ENCODE results near the gene SFT2D2.
A peak's percentile ranks its signal among the peaks of the same experiment; 100 is the strongest.
"Not testable (repeated sequence)": the region's sequence is repeated elsewhere in the genome, so short reads cannot be mapped to it uniquely, and the experiment has no call there.

SFT2D2 gene

GRCh38 chr1:168199056-168199455, 26.7 kb upstream of the SFT2D2 start:
- H3K36me3 ChIP-seq (ENCODE audit: low read depth): peaks cover 71% of the 10 kb centered on the region
- TF ChIP-seq, protein P1, sequence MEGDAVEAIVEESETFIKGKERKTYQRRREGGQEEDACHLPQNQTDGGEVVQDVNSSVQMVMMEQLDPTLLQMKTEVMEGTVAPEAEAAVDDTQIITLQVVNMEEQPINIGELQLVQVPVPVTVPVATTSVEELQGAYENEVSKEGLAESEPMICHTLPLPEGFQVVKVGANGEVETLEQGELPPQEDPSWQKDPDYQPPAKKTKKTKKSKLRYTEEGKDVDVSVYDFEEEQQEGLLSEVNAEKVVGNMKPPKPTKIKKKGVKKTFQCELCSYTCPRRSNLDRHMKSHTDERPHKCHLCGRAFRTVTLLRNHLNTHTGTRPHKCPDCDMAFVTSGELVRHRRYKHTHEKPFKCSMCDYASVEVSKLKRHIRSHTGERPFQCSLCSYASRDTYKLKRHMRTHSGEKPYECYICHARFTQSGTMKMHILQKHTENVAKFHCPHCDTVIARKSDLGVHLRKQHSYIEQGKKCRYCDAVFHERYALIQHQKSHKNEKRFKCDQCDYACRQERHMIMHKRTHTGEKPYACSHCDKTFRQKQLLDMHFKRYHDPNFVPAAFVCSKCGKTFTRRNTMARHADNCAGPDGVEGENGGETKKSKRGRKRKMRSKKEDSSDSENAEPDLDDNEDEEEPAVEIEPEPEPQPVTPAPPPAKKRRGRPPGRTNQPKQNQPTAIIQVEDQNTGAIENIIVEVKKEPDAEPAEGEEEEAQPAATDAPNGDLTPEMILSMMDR (IDR thresholded peaks at IDR 0.05; ENCODE audit: poor library complexity, severe bottlenecking): no peak
- ATAC-seq (ENCODE audit: low read depth): no peak

GRCh38 chr1:168202941-168203654, 22.7 kb upstream of the SFT2D2 start:
- Histone ChIP-seq H3K27ac (ENCODE audit: poor library complexity, severe bottlenecking) (no peak overlapping the region), H3K4me3 (ENCODE audit: severe bottlenecking) (no peak overlapping the region), H3K36me3 (ENCODE audit: low read depth) (peaks cover 44% of the 10 kb centered on the region), H3K4me1 (ENCODE audit: insufficient read depth, poor library complexity, severe bottlenecking) (no peaks in the 10 kb centered on the region), H3K27me3 (ENCODE audit: insufficient read depth, poor library complexity, severe bottlenecking) (no peaks in the 10 kb centered on the region), H3K9me3 (ENCODE audit: severe bottlenecking) (no peaks in the 10 kb centered on the region)
- peak; percentile 29; the same call in 1 of the 3 replicates for ATAC-seq (ENCODE audit: low read depth)
- TF ChIP-seq, protein P1 (IDR thresholded peaks at IDR 0.05; ENCODE audit: poor library complexity, severe bottlenecking): no peak
- DNase-seq (ENCODE audit: low spot score): no peak

More at GRCh38 chr1:168199056-168199455, 26.7 kb upstream of the SFT2D2 start:
- DNase-seq (ENCODE audit: low spot score): no peak
- Histone ChIP-seq H3K4me3 (ENCODE audit: severe bottlenecking) (no peak overlapping the region), H3K4me1 (ENCODE audit: insufficient read depth, poor library complexity, severe bottlenecking) (no peaks in the 10 kb centered on the region), H3K27me3 (ENCODE audit: insufficient read depth, poor library complexity, severe bottlenecking) (no peaks in the 10 kb centered on the region), H3K27ac (ENCODE audit: poor library complexity, severe bottlenecking) (no peak overlapping the region), H3K9me3 (ENCODE audit: severe bottlenecking) (no peaks in the 10 kb centered on the region)

GRCh38 chr1:168206111-168206510, 19.7 kb upstream of the SFT2D2 start:
- TF ChIP-seq, protein P1 (IDR thresholded peaks at IDR 0.05; ENCODE audit: poor library complexity, severe bottlenecking): no peak
- no peaks in the 10 kb centered on the region for H3K9me3 ChIP-seq (ENCODE audit: severe bottlenecking)
- peaks cover 14% of the 10 kb centered on the region for H3K36me3 ChIP-seq (ENCODE audit: low read depth)
- DNase-seq (ENCODE audit: low spot score): no peak
- ATAC-seq (ENCODE audit: low read depth): no peak
- H3K4me3 ChIP-seq (ENCODE audit: severe bottlenecking): no peak overlapping the region
- no peak overlapping the region for H3K27ac ChIP-seq (ENCODE audit: poor library complexity, severe bottlenecking)
- no peaks in the 10 kb centered on the region for H3K4me1 ChIP-seq (ENCODE audit: insufficient read depth, poor library complexity, severe bottlenecking)
- no peaks in the 10 kb centered on the region for H3K27me3 ChIP-seq (ENCODE audit: insufficient read depth, poor library complexity, severe bottlenecking)

DNA sequence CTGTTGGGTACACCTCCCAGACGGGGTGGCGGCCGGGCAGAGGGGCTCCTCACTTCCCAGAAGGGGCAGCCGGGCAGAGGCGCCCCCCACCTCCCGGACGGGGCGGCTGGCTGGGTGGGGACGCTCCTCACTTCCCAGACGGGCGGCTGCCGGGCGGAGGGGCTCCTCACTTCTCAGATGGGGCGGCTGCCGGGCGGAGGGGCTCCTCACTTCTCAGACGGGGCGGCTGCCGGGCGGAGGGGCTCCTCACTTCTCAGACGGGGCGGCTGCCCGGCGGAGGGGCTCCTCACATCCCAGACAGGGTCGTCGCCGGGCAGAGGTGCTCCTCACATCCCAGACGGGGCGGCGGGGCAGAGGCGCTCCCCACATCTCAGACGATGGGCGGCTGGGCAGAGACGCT, 18.1 kb upstream of the SFT2D2 start:
- not testable (repeated sequence) for ATAC-seq (ENCODE audit: low read depth); H3K27me3 ChIP-seq (ENCODE audit: insufficient read depth, poor library complexity, severe bottlenecking); H3K27ac ChIP-seq (ENCODE audit: poor library complexity, severe bottlenecking)

GRCh38 chr1:168210312-168210711, 15.5 kb upstream of the SFT2D2 start:
- TF ChIP-seq, protein P1 (IDR thresholded peaks at IDR 0.05; ENCODE audit: poor library complexity, severe bottlenecking): no peak
- Histone ChIP-seq H3K4me3 (ENCODE audit: severe bottlenecking) (no peak overlapping the region), H3K36me3 (ENCODE audit: low read depth) (no peaks in the 10 kb centered on the region), H3K27ac (ENCODE audit: poor library complexity, severe bottlenecking) (no peak overlapping the region), H3K4me1 (ENCODE audit: insufficient read depth, poor library complexity, severe bottlenecking) (no peaks in the 10 kb centered on the region), H3K27me3 (ENCODE audit: insufficient read depth, poor library complexity, severe bottlenecking) (no peaks in the 10 kb centered on the region), H3K9me3 (ENCODE audit: severe bottlenecking) (no peaks in the 10 kb centered on the region)
- ATAC-seq (ENCODE audit: low read depth) (no peak), DNase-seq (ENCODE audit: low spot score) (no peak)

More for the DNA sequence above, 18.1 kb upstream of the SFT2D2 start:
- H3K4me3 ChIP-seq (ENCODE audit: severe bottlenecking); H3K36me3 ChIP-seq (ENCODE audit: low read depth); H3K9me3 ChIP-seq (ENCODE audit: severe bottlenecking); H3K4me1 ChIP-seq (ENCODE audit: insufficient read depth, poor library complexity, severe bottlenecking); DNase-seq (ENCODE audit: low spot score): not testable (repeated sequence)
